ENCODE results near the gene PDLIM3.

Gene PDLIM3

DNA sequence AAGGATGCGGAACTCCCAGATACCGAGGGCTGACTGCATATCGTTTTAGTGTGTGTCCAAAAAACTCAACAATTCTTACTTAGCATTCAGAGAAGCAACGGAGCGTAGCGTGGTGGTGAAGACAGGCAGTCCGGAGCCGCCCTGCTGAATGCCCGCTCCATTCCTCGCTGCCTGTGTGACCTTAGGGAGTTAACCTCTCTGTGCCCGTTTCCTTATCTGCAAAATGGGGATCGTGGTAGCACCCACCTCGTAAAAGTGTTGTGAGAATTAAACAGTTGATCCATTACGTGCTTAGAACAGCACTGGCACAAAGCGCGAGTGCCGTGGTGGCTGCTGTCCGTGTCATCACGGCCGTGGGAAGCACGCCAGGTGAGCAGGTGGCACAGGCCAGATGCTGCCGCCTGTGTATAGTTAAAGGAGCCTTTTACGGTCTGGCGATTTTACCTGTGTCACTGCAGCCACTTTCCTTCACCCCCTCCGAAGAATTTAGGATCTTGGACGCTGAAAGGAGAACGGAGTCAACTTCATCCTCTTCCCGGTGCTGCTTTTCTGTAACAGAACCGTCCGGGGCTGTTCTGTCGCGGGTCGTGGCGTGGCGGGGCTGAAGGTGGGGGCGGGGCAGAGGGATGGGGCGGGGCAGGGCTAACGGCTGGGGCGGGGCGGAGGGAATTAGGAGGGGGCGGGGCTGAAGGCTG is 64.7 kb downstream of the PDLIM3 start:
- DNase-seq (ENCODE audit: low read depth in 2 of 2), result no peak

- DNase-seq (ENCODE audit: low read depth in 2 of 2), result no peak
Observed at GRCh38 chr4:185469580-185470154, 65.6 kb downstream of the PDLIM3 start.

DNA sequence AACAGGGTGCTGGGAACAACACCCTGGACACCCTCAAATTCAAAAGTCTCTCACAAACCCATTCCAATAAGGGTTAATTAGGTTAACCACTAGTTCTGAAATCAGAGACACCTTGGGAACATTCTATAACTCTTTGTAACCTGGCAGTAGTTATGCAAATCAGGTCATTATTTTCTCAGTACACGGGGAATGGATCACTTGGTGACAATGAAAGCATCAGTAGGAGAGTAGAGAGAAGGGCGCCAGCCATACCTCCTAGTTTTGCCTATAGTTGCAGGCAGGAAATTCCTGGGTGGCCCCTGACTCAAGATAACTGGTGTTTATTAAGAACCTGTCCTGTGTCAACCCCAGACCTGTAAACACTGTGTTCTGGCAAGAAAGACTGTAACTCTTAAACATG is 66.3 kb downstream of the PDLIM3 start:
- no peak for DNase-seq (ENCODE audit: low read depth in 2 of 2)

DNA sequence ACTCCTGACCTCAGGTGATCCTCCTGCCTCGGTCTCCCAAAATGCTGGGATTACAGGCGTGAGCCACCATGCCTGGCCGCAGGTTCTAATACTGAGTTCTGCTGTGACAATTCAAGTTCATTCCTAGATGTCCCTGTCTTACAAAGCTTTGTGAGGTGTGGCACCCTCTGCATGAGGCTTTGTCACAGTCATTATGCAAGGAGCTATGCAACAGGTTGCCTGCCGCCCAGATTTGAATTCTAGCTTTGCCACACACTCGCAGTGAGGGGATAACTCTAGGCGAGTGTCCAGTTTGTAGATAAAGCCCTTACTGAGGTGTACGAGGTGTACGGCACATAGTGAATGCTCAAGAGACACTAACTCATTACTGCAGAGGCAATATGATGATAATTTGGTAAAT is 67.3 kb downstream of the PDLIM3 start:
- no peak for DNase-seq (ENCODE audit: low read depth in 2 of 2)

DNA sequence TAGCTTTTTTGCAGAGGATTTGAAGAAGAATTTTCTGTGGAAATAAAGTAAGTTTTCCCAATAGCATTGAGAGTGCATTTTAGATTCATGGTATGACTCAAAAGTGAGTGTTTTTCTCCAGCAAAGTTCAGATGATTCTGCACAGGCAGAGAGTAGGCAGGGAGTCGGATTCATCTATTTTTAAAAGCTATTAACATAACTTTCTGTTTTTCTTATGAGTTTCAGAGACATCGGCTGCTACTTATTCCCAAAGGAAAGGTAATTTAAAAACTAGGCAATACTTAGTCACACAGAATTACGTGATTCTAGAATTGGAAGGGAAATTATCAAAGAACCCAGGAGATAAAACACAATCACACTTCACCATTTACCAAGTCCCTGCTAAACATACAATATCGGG is 68.2 kb downstream of the PDLIM3 start:
- DNase-seq (ENCODE audit: low read depth in 2 of 2), result no peak

- no peak for DNase-seq (ENCODE audit: low read depth in 2 of 2)
Observed at GRCh38 chr4:185465707-185466106, 69.6 kb downstream of the PDLIM3 start.

DNA sequence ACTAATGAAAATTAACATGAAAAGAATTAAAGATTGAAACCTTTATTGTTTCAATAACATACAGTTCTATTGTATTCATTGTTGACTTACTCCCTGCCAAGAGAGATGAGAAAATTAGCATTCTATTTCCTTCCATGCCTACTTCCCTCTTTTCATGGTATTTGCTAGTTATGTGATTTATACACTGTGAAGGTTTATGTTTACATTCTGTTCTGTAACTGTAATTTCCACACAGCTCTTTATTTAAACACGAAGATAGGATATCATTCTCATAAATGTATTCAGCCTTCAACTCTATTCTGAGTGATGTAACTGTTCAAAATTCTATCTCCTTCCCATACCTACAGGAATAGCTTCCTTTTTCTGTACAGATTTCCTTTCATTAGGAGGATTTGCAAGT is 70.4 kb downstream of the PDLIM3 start:
- no peak for DNase-seq (ENCODE audit: low read depth in 2 of 2)

- DNase-seq (ENCODE audit: low read depth in 2 of 2), result no peak
Observed at GRCh38 chr4:185464183-185464582, 71.1 kb downstream of the PDLIM3 start.

DNA sequence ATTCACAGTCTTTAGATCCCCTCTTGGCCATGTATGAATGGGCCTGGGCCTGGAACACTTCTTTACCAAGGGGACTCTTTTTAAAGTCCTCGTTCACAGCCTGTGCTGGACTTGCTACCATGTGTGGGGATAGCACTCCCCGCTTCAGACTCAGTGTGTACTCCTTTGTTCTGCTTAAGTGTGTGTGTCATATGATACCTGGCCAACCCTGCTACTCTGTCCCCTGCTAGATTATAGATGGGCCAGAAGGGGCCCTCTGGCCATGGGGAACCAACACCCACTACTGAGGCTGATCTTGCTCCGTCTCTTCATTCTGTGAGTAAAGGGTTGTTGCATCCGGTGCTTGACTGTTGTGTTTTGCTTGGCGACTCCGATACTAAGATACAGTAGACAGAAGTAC is 71.8 kb downstream of the PDLIM3 start:
- no peak for DNase-seq (ENCODE audit: low read depth in 2 of 2)

DNA sequence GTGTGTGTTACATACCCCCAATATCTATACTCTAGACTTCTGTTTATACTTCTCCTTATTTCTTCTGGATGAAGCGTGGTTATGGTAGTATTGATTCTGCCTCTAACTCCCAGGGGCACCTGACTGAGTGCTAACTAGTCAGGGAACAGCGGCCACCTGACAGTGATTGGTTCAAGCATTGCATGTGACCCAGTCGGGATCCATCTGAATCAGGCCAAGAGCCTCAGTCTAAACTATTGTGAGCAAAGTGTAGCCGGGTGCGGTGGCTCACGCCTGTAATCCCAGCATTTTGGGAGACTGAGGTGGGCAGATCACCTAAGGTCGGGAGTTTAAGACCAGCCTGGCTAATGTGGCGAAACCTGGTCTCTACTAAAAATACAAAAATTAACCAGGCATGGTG is 73.7 kb downstream of the PDLIM3 start:
- DNase-seq (ENCODE audit: low read depth in 2 of 2), result no peak

- no peak for DNase-seq (ENCODE audit: low read depth in 2 of 2)
Observed at GRCh38 chr4:185457136-185457535, 78.2 kb downstream of the PDLIM3 start.

DNA sequence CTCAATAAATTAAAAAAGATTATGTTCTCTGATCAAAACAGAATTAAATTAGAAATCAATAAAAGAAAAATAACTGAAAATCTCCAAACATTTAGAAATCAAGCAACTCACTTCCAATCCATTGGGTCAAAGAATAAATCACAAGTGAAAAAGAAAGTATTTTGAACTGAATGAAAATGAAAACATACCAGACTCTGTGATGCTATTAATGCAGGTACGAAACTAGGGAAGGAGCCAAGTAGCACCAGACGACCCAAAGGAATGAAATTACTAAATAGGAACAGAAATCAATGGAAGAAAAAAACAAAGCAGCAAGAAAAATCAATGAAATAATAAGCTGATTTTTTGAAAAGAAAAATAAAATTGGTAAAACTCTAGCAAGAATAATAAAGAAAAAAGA is 79.2 kb downstream of the PDLIM3 start:
- no peak for DNase-seq (ENCODE audit: low read depth in 2 of 2)

Data from stimulated activated CD8-positive, alpha-beta memory T cell treated with anti-CD3 and anti-CD28 coated beads, Interleukin-15, amount 100 ng/mL, for 48 hours (primary cell).